Fibroblast of lung (primary cell): ENCODE data around the gene GPX5. TPM values are rescaled to one million over a fixed set of nuclear protein-coding genes. Genes with fewer than 3 reads are reported as not detected.
"Not testable (repeated sequence)": the region's sequence is repeated elsewhere in the genome, so short reads cannot be mapped to it uniquely, and the experiment has no call there.

Experiments used
- DNase-seq, 2 donors: peaks; one replicate each; pipeline versions ENCODE4 v3.0.0 to v3.0.0-alpha.2; 2010; ENCODE audit warnings: low read depth in 2 of 2
- H2AFZ ChIP-seq: 2 replicates; pipeline ENCODE4 v1.5.1; 2012; ENCODE audit warnings: low read length, control low read depth, inconsistent platforms
- H3K27ac ChIP-seq: 2 replicates; pipeline ENCODE4 v1.5.1; 2011; ENCODE audit warnings: low read length, control low read depth; ENCODE audit not compliant: insufficient read depth
- H3K27me3 ChIP-seq: 2 replicates; pipeline ENCODE4 v1.5.1; 2011; ENCODE audit warnings: mild to moderate bottlenecking, low read length; ENCODE audit not compliant: control insufficient read depth, insufficient read depth
- H3K36me3 ChIP-seq: 2 replicates; pipeline ENCODE4 v1.5.1; 2011; ENCODE audit warnings: low read length; ENCODE audit not compliant: control insufficient read depth, insufficient read depth
- H3K4me1 ChIP-seq: 2 replicates; pipeline ENCODE4 v1.5.1; 2011; ENCODE audit warnings: low read length; ENCODE audit not compliant: control insufficient read depth, insufficient read depth; ENCODE audit errors: extremely low read depth
- H3K4me2 ChIP-seq: 2 replicates; pipeline ENCODE4 v1.5.1; 2011; ENCODE audit warnings: low read length, control low read depth; ENCODE audit not compliant: insufficient read depth; ENCODE audit errors: extremely low read depth
- H3K4me3 ChIP-seq, 4 experiments: fragments of 200-600 bp in 1 of 4; sonication (generic) in 1 of 4; replicated peaks in 1 of 4; 2 replicates each; pipeline ENCODE4 v1.5.1; 2011 to 2016; ENCODE audit warnings: low read length in 4 of 4, low read depth in 3 of 4, mild to moderate bottlenecking in 3 of 4, control low read depth in 2 of 4, inconsistent platforms in 1 of 4, mixed read lengths in 1 of 4; ENCODE audit not compliant: insufficient read depth in 1 of 4; ENCODE audit errors: control extremely low read depth in 1 of 4
- H3K79me2 ChIP-seq: 2 replicates; pipeline ENCODE4 v1.5.1; 2012; ENCODE audit warnings: mild to moderate bottlenecking, low read length, inconsistent platforms; ENCODE audit not compliant: control insufficient read depth, insufficient read depth
- H3K9ac ChIP-seq: 2 replicates; pipeline ENCODE4 v1.5.1; 2011; ENCODE audit warnings: mild to moderate bottlenecking, low read length, control low read depth; ENCODE audit not compliant: insufficient read depth
- H3K9me3 ChIP-seq: 2 replicates; pipeline ENCODE4 v1.5.1; 2012; ENCODE audit warnings: low read depth, low read length; ENCODE audit not compliant: control insufficient read depth, insufficient read depth
- H4K20me1 ChIP-seq: 2 replicates; pipeline ENCODE4 v1.5.1; 2011; ENCODE audit warnings: low read length; ENCODE audit not compliant: control insufficient read depth, insufficient read depth; ENCODE audit errors: extremely low read depth
- CTCF ChIP-seq, 2 donors: IDR thresholded peaks in 1 of 2; conservative IDR thresholded peaks in 1 of 2; 1 replicate in 1 of 2; 2 replicates in 1 of 2; pipeline ENCODE4 v1.5.1; 2011 to 2012; ENCODE audit warnings: low read length in 2 of 2, control low read depth in 1 of 2, inconsistent platforms in 1 of 2, low read depth in 1 of 2, mild to moderate bottlenecking in 1 of 2
- EZH2 ChIP-seq: IDR thresholded peaks from 2 replicates; pipeline ENCODE4 v1.5.1; 2012; ENCODE audit warnings: low read length, control low read depth, mild to moderate bottlenecking; ENCODE audit errors: missing control alignments
- polyA plus RNA-seq, 2 donors: library from polyadenylated mRNA; depleted of rRNA in 1 of 2; stranded (reverse) in 1 of 2; unstranded in 1 of 2; fragments of >200 nt; gene quantifications; 2 replicates each; pipeline ENCODE4 v1.2.1, GENCODE V29; 2011 to 2012; ENCODE audit warnings: missing spikeins in 1 of 2
- total RNA-seq: library from RNA; depleted of rRNA; stranded (reverse); fragments of >200 nt; gene quantifications from 2 replicates; pipeline ENCODE4 v1.2.1, GENCODE V29; 2014

GPX5 gene
- total and polyA plus RNA-seq, 2 donors (not counting 1 experiment from before 2014, with no cell fraction given), result not detected

DNA sequence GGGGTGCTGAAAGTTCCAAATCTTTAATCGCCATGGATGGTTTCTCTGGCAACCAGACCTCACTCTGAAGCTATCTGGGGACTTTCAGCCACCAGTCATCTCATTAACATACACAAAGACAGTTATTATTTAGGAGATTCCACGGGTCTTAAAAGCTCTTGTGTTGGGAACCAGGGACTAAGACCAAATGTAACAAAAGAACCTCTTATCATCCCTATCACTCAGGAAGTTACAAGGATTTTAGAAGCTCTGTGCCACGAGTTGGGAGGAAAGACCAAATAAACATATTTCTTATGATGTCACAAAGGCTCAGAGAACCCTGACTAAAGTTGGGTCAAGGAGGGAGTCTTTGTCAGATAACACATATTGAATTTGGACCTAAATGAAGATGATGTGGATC, 27.8 kb upstream of the GPX5 start:
- H3K36me3 ChIP-seq, result no peaks in the 10 kb centered on the region
- DNase-seq, result no peak
- no peaks in the 10 kb centered on the region for H3K9me3 ChIP-seq
- H3K4me2 ChIP-seq, result no peak overlapping the region
- no peaks in the 10 kb centered on the region for H3K79me2 ChIP-seq
- H3K27me3 ChIP-seq, result no peaks in the 10 kb centered on the region
- TF ChIP-seq EZH2, result no peak
- no peak for TF ChIP-seq CTCF (conservative IDR thresholded peaks at IDR 0.05 in 1 of 2, IDR thresholded peaks at IDR 0.05 in 1 of 2; ENCODE audit: low read depth in 1 of 2, low read length in 2 of 2)
- no peaks in the 10 kb centered on the region for H4K20me1 ChIP-seq
- no peaks in the 10 kb centered on the region for H3K4me1 ChIP-seq
- H3K9ac ChIP-seq, result no peak overlapping the region
- H3K27ac ChIP-seq, result no peak overlapping the region
- no peak overlapping the region for H3K4me3 ChIP-seq
- no peak overlapping the region for H2AFZ ChIP-seq

GRCh38 chr6:28501259-28501658, 24.4 kb upstream of the GPX5 start:
- H3K9me3 ChIP-seq, result no peaks in the 10 kb centered on the region
- H3K4me2 ChIP-seq, result no peak overlapping the region
- no peaks in the 10 kb centered on the region for H4K20me1 ChIP-seq
- H3K27me3 ChIP-seq, result no peaks in the 10 kb centered on the region
- no peaks in the 10 kb centered on the region for H3K79me2 ChIP-seq
- H3K9ac ChIP-seq, result no peak overlapping the region
- no peaks in the 10 kb centered on the region for H3K36me3 ChIP-seq
- H3K4me3 ChIP-seq, result no peak overlapping the region
- no peaks in the 10 kb centered on the region for H3K4me1 ChIP-seq
- no peak for TF ChIP-seq CTCF (conservative IDR thresholded peaks at IDR 0.05 in 1 of 2, IDR thresholded peaks at IDR 0.05 in 1 of 2; ENCODE audit: low read depth in 1 of 2, low read length in 2 of 2)
- no peak for TF ChIP-seq EZH2
- DNase-seq, result no peak
- no peak overlapping the region for H3K27ac ChIP-seq
- no peak overlapping the region for H2AFZ ChIP-seq

DNA sequence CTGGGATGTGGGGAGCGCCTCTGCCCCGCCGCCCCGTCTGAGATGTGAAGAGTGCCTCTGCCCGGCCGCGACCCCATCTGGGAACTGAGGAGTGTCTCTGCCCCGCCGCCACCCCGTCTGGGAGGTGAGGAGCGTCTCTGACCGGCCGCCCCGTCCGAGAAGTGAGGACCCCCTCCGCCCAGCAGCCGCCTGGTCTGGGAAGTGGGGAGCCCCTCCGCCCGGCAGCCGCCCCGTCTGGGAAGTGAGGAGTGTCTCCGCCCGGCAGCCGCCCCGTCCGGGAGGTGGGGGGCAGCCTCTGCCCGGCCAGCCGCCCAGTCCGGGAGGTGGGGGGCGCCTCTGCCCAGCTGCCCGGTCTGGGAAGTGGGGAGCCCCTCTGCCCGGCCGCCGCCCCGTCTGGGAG, 23.5 kb upstream of the GPX5 start:
- not testable (repeated sequence) for H3K36me3 ChIP-seq, H3K79me2 ChIP-seq, H3K4me2 ChIP-seq, H3K4me1 ChIP-seq, H3K27me3 ChIP-seq, H3K4me3 ChIP-seq, H2AFZ ChIP-seq, H4K20me1 ChIP-seq, DNase-seq, H3K9ac ChIP-seq, H3K27ac ChIP-seq, H3K9me3 ChIP-seq

DNA sequence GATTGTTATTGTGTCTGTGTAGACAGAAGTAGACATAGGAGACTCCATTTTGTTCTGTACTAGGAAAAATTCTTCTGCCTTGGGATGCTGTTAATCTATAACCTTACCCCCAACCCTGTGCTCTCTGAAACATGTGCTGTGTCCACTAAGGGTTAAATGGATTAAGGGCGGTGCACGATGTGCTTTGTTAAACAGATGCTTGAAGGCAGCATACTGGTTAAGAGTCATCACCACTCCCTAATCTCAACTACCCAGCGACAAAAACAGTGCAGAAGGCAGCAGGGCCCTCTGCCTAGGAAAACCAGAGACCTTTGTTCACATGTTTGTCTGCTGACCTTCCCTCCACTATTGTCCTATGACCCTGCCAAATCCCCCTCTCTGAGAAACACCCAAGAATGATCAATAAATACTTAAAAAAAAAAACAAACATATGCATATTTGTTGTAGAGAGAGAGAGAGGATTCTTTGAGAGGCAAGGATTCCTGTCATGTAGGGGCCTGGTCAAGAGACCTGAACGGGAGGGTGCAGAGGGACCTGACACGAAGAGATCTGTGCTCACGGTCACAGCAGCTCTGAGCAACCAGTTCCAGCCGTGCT, 22.9 kb upstream of the GPX5 start:
- H3K4me1 ChIP-seq, H3K27me3 ChIP-seq, H3K9ac ChIP-seq, H3K36me3 ChIP-seq, H3K79me2 ChIP-seq, H2AFZ ChIP-seq, H3K9me3 ChIP-seq, DNase-seq, H3K27ac ChIP-seq, H3K4me2 ChIP-seq, H3K4me3 ChIP-seq, H4K20me1 ChIP-seq: not testable (repeated sequence)
